Measurements from ENCODE around the gene FBN1.

FBN1 gene

GRCh38 chr15:48536681-48537091 is 108.8 kb downstream of the FBN1 start:
- Histone ChIP-seq H3K27me3 (ENCODE audit: insufficient read depth, poor library complexity, severe bottlenecking) (no peaks in the 10 kb centered on the region), H3K4me1 (ENCODE audit: insufficient read depth, poor library complexity, severe bottlenecking) (peaks cover under 1% of the 10 kb centered on the region), H3K4me3 (ENCODE audit: severe bottlenecking) (no peak overlapping the region), H3K9me3 (ENCODE audit: severe bottlenecking) (no peaks in the 10 kb centered on the region), H3K27ac (ENCODE audit: poor library complexity, severe bottlenecking) (no peak overlapping the region), H3K36me3 (ENCODE audit: low read depth) (no peaks in the 10 kb centered on the region)
- ATAC-seq (ENCODE audit: low read depth) (no peak), DNase-seq (ENCODE audit: low spot score) (no peak)
- no peak for TF ChIP-seq CTCF (IDR thresholded peaks at IDR 0.05; ENCODE audit: poor library complexity, severe bottlenecking)

GRCh38 chr15:48533982-48534381 is 111.5 kb downstream of the FBN1 start:
- DNase-seq (ENCODE audit: low spot score) (no peak), ATAC-seq (ENCODE audit: low read depth) (no peak)
- H3K4me1 ChIP-seq (ENCODE audit: insufficient read depth, poor library complexity, severe bottlenecking) = no peaks in the 10 kb centered on the region
- H3K36me3 ChIP-seq (ENCODE audit: low read depth) = no peaks in the 10 kb centered on the region
- no peak overlapping the region for H3K27ac ChIP-seq (ENCODE audit: poor library complexity, severe bottlenecking)
- H3K27me3 ChIP-seq (ENCODE audit: insufficient read depth, poor library complexity, severe bottlenecking) = no peaks in the 10 kb centered on the region
- H3K9me3 ChIP-seq (ENCODE audit: severe bottlenecking) = no peaks in the 10 kb centered on the region
- TF ChIP-seq CTCF (IDR thresholded peaks at IDR 0.05; ENCODE audit: poor library complexity, severe bottlenecking) = no peak
- H3K4me3 ChIP-seq (ENCODE audit: severe bottlenecking) = no peak overlapping the region

- Histone ChIP-seq H3K4me3 (ENCODE audit: severe bottlenecking) (no peak overlapping the region), H3K36me3 (ENCODE audit: low read depth) (no peaks in the 10 kb centered on the region), H3K27ac (ENCODE audit: poor library complexity, severe bottlenecking) (no peak overlapping the region), H3K4me1 (ENCODE audit: insufficient read depth, poor library complexity, severe bottlenecking) (no peaks in the 10 kb centered on the region), H3K27me3 (ENCODE audit: insufficient read depth, poor library complexity, severe bottlenecking) (no peaks in the 10 kb centered on the region), H3K9me3 (ENCODE audit: severe bottlenecking) (no peaks in the 10 kb centered on the region)
- no peak for TF ChIP-seq CTCF (IDR thresholded peaks at IDR 0.05; ENCODE audit: poor library complexity, severe bottlenecking)
- DNase-seq (ENCODE audit: low spot score) (no peak), ATAC-seq (ENCODE audit: low read depth) (no peak)
Measured at GRCh38 chr15:48532946-48533345, 112.6 kb downstream of the FBN1 start.

- Histone ChIP-seq H3K27ac (ENCODE audit: poor library complexity, severe bottlenecking) (no peak overlapping the region), H3K27me3 (ENCODE audit: insufficient read depth, poor library complexity, severe bottlenecking) (no peaks in the 10 kb centered on the region), H3K9me3 (ENCODE audit: severe bottlenecking) (no peaks in the 10 kb centered on the region), H3K4me3 (ENCODE audit: severe bottlenecking) (no peak overlapping the region), H3K36me3 (ENCODE audit: low read depth) (no peaks in the 10 kb centered on the region), H3K4me1 (ENCODE audit: insufficient read depth, poor library complexity, severe bottlenecking) (no peaks in the 10 kb centered on the region)
- ATAC-seq (ENCODE audit: low read depth) = no peak
- TF ChIP-seq CTCF (IDR thresholded peaks at IDR 0.05; ENCODE audit: poor library complexity, severe bottlenecking) = no peak
- no peak for DNase-seq (ENCODE audit: low spot score)
Measured at GRCh38 chr15:48530528-48530927, 115.0 kb downstream of the FBN1 start.

DNA sequence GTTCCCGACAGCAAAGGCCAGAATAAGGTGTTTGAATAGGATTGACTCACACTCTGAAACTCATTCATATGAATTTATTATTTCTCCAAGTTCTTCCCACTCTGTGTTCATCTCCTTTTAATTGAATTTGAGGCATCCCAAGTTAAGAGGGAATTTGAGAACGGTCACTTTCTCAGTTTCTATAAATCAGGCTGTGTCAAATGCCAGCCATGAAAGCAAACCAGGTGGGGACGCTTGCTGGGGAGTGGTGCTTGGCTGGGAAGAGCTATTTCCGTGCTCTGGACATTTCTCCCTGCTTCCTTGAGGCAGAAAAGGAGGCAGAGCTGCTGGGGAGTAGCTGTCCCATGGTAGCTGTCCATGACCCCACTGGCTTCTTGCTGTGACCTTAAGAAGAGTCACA is 116.6 kb downstream of the FBN1 start:
- H3K4me3 ChIP-seq (ENCODE audit: severe bottlenecking) = no peak overlapping the region
- H3K27me3 ChIP-seq (ENCODE audit: insufficient read depth, poor library complexity, severe bottlenecking) = no peaks in the 10 kb centered on the region
- TF ChIP-seq CTCF (IDR thresholded peaks at IDR 0.05; ENCODE audit: poor library complexity, severe bottlenecking) = no peak
- H3K4me1 ChIP-seq (ENCODE audit: insufficient read depth, poor library complexity, severe bottlenecking) = no peaks in the 10 kb centered on the region
- H3K36me3 ChIP-seq (ENCODE audit: low read depth) = no peaks in the 10 kb centered on the region
- H3K9me3 ChIP-seq (ENCODE audit: severe bottlenecking) = no peaks in the 10 kb centered on the region
- DNase-seq (ENCODE audit: low spot score) (no peak), ATAC-seq (ENCODE audit: low read depth) (no peak)
- no peak overlapping the region for H3K27ac ChIP-seq (ENCODE audit: poor library complexity, severe bottlenecking)
